Forelimb muscle (tissue), 1 donor: ENCODE data around the gene GRAP2. TPM values are rescaled to one million over a fixed set of nuclear protein-coding genes. Genes with fewer than 3 reads are reported as not detected.
"Not testable (repeated sequence)": the region's sequence is repeated elsewhere in the genome, so short reads cannot be mapped to it uniquely, and the experiment has no call there.

ENCODE experiments used
- DNase-seq: peaks from one replicate; pipeline ENCODE4 v3.0.0-alpha.2; 2013; ENCODE audit warnings: low read depth
- polyA plus RNA-seq: library from polyadenylated mRNA; unstranded; fragments of 120-200 nt; gene quantifications from one replicate; pipeline ENCODE4 v1.2.1, GENCODE V29; 2013; ENCODE audit not compliant: insufficient read length

The GRAP2 gene
- polyA plus RNA-seq, 1 donor = 0.61 TPM

DNA sequence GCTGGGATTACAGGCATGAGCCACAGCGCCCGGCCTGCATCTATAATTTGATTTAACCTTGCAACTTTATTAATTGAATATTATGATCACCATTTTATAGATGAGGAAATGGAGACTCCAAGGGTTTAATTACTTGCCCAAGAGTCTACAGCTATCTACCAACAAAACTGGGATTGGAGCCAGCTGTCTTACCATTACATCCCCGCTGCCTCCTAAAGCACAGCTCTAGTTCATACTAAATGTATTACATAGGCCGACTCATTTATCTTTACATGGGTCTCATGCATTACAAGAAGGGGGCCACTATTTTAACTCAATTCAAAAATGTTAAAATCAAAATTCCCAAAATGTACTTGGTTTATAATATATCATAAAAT, 45.2 kb downstream of the GRAP2 start:
- no peak for DNase-seq

DNA sequence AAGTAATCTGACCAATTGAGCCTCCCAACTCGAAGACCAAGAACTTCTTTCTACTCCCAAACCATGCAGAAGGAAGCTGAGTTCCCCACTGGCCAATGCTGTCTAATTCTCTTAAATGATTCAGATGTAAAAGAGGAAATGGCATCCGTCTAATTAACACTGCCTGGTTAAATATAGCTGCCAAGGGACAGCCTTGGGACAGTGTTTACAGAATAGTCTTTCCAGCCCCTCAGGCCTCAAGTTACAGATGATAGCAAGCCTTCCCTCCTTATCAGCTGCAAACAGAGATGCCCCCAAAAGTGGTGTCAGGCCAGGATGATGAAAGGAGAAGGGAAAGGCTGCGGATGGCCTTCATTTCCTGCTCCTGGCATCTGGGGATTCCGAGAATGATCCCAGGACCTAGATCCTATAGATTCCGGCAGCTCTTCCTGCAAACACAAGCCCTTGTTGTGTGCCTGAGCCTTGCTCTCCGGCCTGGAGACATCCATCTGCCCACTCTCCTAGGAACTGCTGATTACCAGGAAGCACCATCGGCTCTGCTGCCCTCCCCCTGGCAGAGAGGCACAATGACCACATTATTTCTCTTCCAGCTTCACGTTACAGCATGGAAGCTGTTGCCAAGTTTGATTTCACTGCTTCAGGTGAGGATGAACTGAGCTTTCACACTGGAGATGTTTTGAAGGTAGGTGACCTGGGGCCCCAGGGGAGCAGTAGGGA, 45.8 kb downstream of the GRAP2 start:
- no peak for DNase-seq

DNA sequence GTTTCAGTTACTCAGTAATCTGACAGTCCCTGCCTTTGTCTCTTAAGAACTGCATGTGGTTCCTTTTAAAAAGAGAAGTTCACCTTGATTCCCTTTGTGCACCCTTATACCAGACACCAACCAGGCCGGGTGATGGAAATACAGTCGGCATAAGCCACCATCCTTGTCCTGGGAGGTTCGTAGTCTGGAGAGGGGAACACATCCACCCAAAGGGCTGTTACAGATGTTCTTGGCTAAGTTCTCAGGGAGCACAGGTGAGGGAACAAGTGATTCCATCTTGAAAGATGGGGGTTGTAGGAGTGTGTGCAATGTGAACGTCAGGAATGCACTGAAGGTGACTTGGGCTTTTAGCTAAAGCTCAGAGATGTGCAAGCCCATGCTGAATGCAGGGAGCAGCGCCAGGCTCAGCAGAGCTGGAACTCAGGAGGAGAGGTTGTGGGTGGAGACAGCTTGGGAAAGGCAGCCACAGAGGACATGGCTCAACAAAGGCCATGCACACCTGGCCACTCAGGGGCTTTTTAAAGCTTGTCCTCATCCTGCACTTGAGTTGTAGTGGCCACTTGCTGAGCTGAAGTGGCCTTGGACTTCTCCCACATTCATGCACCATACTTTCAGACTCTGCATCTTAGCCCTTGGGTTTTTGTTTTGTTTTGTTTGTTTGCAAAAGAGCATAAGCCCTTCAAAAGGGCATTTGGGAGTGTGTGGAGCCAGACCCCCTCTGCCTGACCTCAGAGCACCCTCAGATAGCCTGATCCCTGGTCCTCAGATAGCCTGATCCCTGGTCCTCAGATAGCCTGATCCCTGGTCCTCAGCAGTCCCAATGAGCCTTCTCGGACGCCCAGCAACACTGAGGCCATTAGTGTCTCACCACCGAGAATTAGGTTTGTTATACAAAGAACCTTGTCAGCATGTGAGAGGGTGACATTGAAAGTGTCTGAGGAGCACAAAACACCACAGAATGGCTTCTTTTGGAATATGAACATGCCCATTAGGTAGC, 46.6 kb downstream of the GRAP2 start:
- no peak for DNase-seq

DNA sequence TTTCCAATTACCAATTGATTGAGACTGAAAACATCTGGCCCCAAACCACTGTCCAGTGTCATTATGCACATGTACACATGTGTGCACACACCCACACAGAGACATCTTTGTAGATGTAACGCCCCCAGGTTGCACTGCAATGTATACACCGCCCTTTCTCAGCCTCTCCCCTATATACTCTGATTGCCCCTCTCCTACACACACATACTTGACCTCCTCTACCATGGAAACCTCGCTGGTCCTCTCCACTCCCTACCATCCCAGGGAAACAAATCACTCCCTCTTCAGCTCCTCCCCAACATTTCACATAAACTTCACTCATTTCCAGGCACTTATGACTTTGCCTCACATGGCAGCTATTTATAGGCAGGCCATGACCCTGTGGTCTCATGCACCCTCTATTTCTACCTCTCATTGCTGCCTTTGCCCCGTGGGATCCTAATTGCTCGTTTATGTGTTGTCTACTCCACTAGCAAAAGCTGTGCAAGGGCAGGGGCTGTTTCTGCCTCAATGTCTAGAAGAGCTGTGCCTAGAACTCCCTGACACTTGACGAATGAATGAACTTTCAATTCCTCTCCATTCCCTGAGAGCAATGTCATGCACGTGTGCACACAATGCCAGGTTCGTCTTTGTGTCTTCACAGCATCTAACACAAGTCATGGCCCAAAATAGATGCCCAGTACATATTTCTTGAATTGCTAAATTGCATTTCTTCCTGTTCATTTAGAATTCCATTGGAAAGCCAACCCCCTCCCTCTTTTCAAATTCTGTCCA, 49.3 kb downstream of the GRAP2 start:
- no peak for DNase-seq

GRCh38 chr22:39951603-39952293, 50.9 kb downstream of the GRAP2 start:
- not testable (repeated sequence) for DNase-seq

GRCh38 chr22:39952347-39952746, 51.5 kb downstream of the GRAP2 start:
- DNase-seq = no peak

GRCh38 chr22:39953101-39953500, 52.2 kb downstream of the GRAP2 start:
- no peak for DNase-seq

DNA sequence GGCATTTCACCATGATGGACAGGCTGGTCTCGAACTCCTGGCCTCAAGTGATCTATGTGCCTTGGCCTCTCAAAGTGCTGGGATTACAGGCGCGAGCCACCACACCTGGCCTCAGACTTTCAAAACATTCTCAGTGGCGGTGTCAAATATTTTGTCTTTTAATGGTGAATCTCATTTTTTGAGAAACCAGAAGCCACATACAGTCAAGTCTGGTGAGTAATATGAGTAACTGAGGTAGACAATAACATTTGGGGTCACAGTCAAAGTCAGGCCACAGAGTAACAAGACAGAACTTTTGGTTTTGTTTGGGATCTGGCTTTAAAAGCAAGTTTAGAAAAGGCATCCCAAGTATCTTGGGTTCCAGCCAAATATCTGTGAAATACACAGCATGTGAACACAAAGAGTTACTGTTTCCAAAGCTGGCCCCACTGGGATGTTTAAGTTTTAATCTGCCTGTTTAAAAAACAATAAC, 53.7 kb downstream of the GRAP2 start:
- no peak for DNase-seq

DNA sequence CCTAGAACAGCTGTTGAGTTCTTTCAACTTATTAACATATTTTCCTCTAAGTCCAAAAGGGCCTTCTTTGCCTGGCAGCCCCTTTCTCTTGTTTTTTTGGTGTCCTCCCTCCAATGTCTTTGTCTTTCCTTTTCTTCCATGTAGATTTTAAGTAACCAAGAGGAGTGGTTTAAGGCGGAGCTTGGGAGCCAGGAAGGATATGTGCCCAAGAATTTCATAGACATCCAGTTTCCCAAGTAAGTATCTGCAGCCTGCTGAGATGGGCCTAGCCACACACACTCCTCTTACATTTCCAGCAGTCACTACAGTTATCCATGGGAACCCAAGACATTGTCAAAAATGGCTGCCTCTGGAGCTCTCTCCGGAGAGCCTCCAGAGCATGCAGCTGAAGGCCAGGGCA, 54.8 kb downstream of the GRAP2 start:
- no peak for DNase-seq

DNA sequence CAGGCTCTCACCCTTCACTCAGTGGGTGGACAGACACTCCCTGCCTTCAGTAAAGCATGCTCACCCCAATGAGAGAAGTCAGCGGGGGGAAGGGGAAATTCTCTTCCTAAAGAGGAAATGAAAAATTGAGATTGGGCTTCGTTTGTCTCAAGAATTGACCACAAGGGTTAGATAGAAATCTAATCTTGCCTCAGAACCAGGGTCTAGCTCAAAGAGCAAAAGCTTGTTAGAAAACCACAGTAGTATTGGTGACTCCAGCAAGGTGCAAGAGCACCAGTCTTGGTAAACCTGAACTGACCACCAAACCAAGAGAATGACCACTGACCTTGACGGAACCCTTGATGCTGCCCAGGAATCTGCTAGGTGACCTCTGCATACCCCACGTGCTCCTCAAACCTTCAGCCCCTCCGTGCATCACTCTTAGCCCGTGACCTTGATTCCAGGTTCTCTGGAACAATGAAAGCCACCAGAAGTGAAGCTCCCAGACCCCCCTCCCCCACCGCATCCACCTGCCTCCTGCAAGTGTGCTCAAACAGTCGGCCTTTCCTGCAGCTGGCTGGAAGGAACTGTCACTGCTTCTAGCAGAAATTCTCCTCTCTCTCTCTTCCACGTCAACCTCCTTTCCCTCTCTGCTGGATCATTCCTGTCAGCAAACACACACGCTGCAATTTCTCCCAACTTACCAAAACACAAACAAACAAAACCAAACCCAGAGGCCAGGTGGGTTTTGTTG, 56.2 kb downstream of the GRAP2 start:
- no peak for DNase-seq

DNA sequence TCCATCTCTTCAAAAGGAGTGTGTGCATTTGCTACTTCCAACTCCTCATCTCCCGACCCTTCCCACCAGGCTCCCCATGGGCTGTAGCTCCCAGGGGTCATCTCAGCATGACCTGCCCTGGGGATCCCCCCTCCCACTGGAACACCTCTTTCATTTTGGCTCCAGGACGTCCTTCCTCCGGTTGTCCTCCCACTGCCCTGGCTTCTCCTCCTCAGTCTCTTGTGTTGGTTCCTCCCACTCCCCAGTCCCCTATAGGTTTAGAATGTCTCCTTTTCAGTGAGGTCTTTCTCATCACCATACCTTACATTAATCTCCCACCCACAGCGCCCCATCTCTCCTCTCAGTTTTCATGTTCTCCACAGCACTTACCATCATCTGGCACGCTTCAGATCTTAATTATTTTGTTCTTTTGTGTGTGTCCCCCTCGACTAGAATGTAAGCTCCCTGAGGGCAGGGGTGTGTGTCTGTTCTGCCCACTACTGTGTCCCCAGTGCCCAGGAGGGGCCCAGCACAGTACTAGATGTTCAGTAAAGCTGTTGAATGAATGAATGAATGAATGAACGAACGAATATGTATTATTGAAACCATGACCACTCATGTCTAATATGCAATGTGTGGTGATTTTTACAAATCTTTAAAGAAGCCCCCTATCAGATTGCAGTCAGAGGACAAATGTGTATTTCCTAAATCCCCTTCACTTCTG, 57.3 kb downstream of the GRAP2 start:
- DNase-seq = no peak

DNA sequence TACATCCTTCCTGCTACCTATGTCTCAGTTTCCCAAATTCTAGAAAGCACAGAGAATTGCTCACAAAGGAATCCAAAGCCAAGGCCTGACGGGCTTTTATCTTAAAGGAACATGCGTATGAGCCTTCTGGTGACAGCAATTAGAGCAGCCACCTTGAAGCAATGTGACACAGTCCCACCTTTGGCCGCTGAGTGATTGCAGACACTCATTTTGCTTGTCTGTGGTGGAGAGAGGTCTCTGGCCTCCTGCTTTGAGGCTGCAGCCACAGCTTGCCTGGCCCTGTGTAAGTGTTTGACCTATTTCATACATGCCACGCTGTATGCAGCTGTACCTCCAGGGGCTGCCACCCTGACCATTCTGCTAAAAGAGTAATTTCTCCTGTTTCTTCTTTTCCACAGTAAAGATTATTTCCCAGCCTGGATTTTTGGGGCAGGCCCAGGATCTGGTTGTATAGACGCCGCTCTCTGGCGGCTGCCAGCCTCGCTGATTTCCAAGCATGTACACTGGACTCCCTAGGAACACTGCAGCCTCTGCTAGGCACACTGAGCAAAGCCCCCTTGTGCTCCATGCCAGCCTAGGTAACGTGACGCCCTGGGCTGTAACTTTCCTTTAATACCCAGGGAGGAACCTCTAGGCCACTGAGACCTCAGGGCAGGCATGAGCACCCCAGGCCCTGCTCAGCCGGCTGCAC, 58.2 kb downstream of the GRAP2 start:
- no peak for DNase-seq

- DNase-seq = no peak
These were observed 59.0 kb downstream of the GRAP2 start, which contains the start of gene TMA7B for GRCh38 chr22:39959640-39960447. Gene TMA7B, plus strand, starts transcription at chr22:39960397. Its CDS starts 3,978 bp downstream, at chr22:39964375.

DNA sequence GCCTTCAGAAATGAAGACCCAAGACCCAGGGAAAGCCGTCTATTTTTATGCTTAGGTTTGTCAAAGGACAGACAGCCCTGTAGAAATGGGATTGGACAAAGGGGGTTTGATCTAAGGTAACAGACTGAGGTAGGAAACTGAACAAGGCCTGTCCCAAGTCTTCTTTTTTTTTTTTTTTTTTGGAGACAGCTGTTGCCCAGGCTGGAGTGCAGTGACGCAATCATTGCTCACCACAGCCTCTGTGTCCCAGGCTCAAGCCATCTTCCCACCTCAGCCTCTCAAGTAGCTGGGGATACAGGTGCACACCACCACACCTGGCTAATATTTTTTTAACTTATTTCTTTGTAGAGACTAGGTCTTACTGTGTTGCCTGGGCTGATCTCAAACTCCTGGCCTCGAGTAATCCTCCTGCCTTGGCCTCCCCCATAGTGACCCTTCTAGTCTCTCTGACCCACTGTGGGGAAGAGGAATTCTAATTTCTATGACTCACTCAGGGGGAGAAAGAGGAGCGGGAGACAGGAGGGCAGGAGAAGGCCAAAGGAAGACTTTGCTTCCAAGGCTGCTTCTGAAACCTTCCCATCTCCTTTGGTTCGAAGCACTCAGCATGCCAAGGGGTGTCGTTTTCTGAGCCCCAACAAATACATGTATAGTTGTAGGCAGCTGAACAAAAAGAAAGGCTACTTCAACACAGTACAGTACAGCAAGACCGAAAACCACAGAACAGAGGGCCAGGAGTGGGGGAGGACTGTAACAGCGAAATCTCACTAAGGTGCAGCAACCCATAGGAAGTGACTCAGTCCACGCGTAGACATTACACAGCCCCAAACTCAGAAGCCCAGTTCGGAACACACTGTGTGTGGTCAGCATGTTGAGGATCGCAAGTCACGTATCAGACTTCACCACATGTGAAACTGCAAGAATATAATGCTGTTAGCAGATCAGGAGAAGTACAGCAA, 60.2 kb downstream of the GRAP2 start:
- no peak for DNase-seq

- DNase-seq = no peak
These were observed 61.2 kb downstream of the GRAP2 start for GRCh38 chr22:39962071-39962470.

DNA sequence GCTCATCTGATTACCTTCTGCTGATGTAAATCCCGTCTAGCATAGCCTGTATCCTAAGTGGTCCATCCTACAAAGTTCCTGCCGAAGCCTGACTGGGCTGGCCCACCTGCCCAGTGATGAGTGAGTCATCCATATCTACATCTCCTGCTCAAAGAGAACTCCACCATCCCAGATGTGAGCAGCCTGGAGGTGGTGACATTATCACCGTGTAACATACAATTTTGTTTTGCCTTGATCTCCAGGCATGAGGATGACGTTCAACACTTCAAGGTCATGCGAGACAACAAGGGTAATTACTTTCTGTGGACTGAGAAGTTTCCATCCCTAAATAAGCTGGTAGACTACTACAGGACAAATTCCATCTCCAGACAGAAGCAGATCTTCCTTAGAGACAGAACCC, 64.9 kb downstream of the GRAP2 start:
- DNase-seq = no peak

DNA sequence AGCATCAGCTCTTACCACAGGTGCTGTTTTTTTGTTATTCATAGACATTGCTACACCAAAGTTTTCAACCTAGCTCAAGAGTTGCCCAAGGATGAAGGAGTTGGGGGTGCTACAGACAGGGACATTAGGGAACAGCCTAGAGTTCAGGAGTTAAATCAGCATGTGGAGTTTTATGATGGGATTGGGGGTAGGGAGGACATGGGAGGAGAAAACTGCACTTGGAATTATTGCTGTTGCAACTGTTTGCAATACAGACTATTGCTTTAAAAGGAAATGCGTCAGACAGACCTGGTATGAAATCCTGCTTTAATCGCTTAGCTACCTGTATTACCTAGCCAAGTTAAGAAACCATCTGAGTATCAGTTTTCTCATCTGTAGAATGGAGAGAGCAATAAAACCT, 65.6 kb downstream of the GRAP2 start:
- no peak for DNase-seq
